Tibial nerve (tissue), 4 donors: ENCODE measurements around the gene HOXC10. TPM values are rescaled to one million over a fixed set of nuclear protein-coding genes. Genes with fewer than 3 reads are reported as not detected.

Experiments
- DNase-seq, 2 donors: peaks; one replicate each; pipeline ENCODE4 v3.0.0-alpha.2; 2019; ENCODE audit warnings: low spot score in 2 of 2
- H3K27ac ChIP-seq, 4 donors: fragments of 200-600 bp; sonication (generic) in 3 of 4; one replicate each; pipeline ENCODE4 v1.5.1; 2017 to 2019; ENCODE audit warnings: mild to moderate bottlenecking in 1 of 4
- H3K27me3 ChIP-seq, 2 donors: fragments of 200-600 bp; sonication (generic) in 1 of 2; one replicate each; pipeline versions ENCODE4 v1.5.1 to v1.6.0; 2017 to 2019
- H3K36me3 ChIP-seq, 3 donors: fragments of 200-600 bp; sonication (generic); one replicate each; pipeline ENCODE4 v1.5.1; 2018 to 2019
- H3K4me1 ChIP-seq, 4 donors: fragments of 200-600 bp; sonication (generic) in 3 of 4; one replicate each; pipeline ENCODE4 v1.5.1; 2017 to 2019
- H3K4me3 ChIP-seq, 4 donors: fragments of 200-600 bp; sonication (generic) in 3 of 4; one replicate each; pipeline ENCODE4 v1.5.1; 2017 to 2019; ENCODE audit warnings: mild to moderate bottlenecking in 1 of 4, moderate library complexity in 1 of 4
- H3K9me3 ChIP-seq, 4 donors: fragments of 200-600 bp; sonication (generic) in 3 of 4; one replicate each; pipeline ENCODE4 v1.5.1; 2017 to 2019
- EP300 ChIP-seq, 2 donors: sonication (generic); formaldehyde crosslinking; IDR thresholded peaks; one replicate each; pipeline ENCODE4 v1.6.1; 2017; ENCODE audit warnings: antibody characterized with exemption in 2 of 2, mild to moderate bottlenecking in 1 of 2
- POLR2A ChIP-seq, 2 donors: fragments of 450-650 bp; IDR thresholded peaks; one replicate each; pipeline ENCODE4 v1.6.1; 2017; ENCODE audit warnings: antibody characterized with exemption in 2 of 2, mild to moderate bottlenecking in 2 of 2, moderate library complexity in 2 of 2
- WGBS, 2 donors: methylation state at CpG; one replicate each; pipeline ENCODE4 v1.1.5; 2018; 5-methylcytosine and 5-hydroxymethylcytosine counted together
- total RNA-seq, 4 donors: library from RNA; depleted of rRNA; stranded (reverse); fragments of >200 nt; gene quantifications; one replicate each; pipeline ENCODE4 v1.1.0, GENCODE V29; 2016
- TF ChIP-seq, protein P1 (sequence below), 5 experiments: fragments of 200-600 bp in 3 of 5; fragments of 450-650 bp in 2 of 5; sonication (generic) in 3 of 5; IDR thresholded peaks; one replicate each; pipeline ENCODE4 v1.5.1; 2016 to 2019; ENCODE audit warnings: antibody characterized with exemption in 5 of 5, mild to moderate bottlenecking in 3 of 5, moderate library complexity in 2 of 5

Gene HOXC10
- total RNA-seq, 4 donors from 2014 or later, result 1.7 to 6.1 (median 2.5) TPM

DNA sequence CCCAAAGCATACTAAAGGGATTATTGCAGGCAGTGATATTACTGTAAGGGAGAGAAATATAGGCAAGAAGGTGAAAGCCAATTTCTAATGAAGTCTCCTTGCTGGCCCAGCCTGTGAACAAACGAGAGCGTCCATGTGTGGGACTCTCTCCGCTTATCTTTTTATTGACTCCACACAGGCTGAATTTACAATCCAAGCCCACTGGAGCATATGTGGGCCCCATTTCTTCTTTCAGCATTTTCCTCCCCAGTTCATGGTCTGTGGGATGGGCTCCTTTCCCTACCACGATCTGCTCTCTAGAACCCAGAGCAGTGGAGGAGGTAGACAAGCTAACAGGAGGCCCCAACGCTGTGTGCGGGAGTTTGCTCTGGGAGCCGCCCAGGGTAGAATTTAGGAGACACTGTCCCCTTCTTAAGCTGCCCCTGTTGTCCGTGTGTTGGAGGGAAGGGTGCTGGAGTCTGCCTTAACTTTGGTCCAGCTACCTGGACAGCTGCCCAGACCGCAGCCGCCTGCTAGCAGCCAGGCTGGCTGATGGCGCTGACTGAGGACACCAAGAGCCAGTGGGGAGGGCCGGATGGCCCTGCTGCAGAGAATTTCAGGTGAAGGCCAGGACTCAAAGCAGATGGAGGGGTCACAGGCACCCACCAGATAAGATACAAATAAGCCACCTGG, 15.2 kb upstream of the HOXC10 start:
- H3K4me3 ChIP-seq, result no peak overlapping the region
- WGBS, 2 donors, result 50 to 57% methylated on average over 12 of the region's 12 CpGs
- H3K27me3 ChIP-seq, result peaks cover 0 to 100% of the 10 kb centered on the region in 2 donors
- peaks cover 0 to 42% (median 14%) of the 10 kb centered on the region in 4 donors for H3K4me1 ChIP-seq
- no peak overlapping the region for H3K27ac ChIP-seq
- no peak for DNase-seq
- H3K36me3 ChIP-seq, result no peaks in the 10 kb centered on the region
- no peaks in the 10 kb centered on the region for H3K9me3 ChIP-seq
- TF ChIP-seq EP300 (IDR thresholded peaks at IDR 0.05) (no peak), POLR2A (IDR thresholded peaks at IDR 0.05) (no peak)
- TF ChIP-seq, protein P1, sequence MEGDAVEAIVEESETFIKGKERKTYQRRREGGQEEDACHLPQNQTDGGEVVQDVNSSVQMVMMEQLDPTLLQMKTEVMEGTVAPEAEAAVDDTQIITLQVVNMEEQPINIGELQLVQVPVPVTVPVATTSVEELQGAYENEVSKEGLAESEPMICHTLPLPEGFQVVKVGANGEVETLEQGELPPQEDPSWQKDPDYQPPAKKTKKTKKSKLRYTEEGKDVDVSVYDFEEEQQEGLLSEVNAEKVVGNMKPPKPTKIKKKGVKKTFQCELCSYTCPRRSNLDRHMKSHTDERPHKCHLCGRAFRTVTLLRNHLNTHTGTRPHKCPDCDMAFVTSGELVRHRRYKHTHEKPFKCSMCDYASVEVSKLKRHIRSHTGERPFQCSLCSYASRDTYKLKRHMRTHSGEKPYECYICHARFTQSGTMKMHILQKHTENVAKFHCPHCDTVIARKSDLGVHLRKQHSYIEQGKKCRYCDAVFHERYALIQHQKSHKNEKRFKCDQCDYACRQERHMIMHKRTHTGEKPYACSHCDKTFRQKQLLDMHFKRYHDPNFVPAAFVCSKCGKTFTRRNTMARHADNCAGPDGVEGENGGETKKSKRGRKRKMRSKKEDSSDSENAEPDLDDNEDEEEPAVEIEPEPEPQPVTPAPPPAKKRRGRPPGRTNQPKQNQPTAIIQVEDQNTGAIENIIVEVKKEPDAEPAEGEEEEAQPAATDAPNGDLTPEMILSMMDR (IDR thresholded peaks at IDR 0.05), result no peak

DNA sequence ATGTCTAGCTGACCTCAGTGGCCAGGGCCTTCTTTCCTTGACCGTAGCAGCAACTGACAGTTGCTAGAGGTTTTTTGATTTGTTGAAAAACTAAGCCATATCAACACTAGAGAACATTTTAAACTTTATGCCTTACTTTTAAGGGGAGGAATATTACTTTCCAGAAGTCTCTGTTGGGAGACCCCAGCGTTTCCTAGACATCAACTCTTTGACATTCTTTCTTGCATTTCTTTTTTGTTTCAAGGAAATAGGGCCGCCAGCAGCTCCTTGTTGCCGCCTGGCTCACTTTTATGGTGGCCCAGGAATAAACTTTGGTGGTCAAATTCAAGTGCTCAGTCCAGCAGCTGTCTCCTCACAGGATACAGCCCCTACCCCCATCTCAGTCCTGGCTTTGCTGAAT, 14.5 kb upstream of the HOXC10 start:
- 69 to 75% methylated on average over 4 of the region's 4 CpGs for WGBS, 2 donors
- Histone ChIP-seq H3K27ac (no peak overlapping the region), H3K4me3 (no peak overlapping the region), H3K9me3 (no peaks in the 10 kb centered on the region), H3K27me3 (peaks cover 0 to 100% of the 10 kb centered on the region in 2 donors), H3K4me1 (peaks cover 0 to 46% (median 20%) of the 10 kb centered on the region in 4 donors), H3K36me3 (no peaks in the 10 kb centered on the region)
- no peak for DNase-seq
- TF ChIP-seq POLR2A (IDR thresholded peaks at IDR 0.05) (no peak), EP300 (IDR thresholded peaks at IDR 0.05) (no peak)
- TF ChIP-seq, protein P1 (IDR thresholded peaks at IDR 0.05), result no peak

GRCh38 chr12:53971129-53971528, 13.8 kb upstream of the HOXC10 start:
- Histone ChIP-seq H3K27me3 (peaks cover 0 to 100% of the 10 kb centered on the region in 2 donors), H3K4me3 (no peak overlapping the region), H3K27ac (no peak overlapping the region), H3K9me3 (no peaks in the 10 kb centered on the region), H3K4me1 (peaks cover 0 to 43% (median 21%) of the 10 kb centered on the region in 4 donors), H3K36me3 (no peaks in the 10 kb centered on the region)
- TF ChIP-seq, protein P1 (IDR thresholded peaks at IDR 0.05), result no peak
- TF ChIP-seq EP300 (IDR thresholded peaks at IDR 0.05), result no peak
- no peak for TF ChIP-seq POLR2A (IDR thresholded peaks at IDR 0.05)
- DNase-seq, result no peak
- 86 to 92% methylated on average over 3 of the region's 3 CpGs for WGBS, 2 donors

GRCh38 chr12:53971686-53972085, 13.3 kb upstream of the HOXC10 start:
- TF ChIP-seq EP300 (IDR thresholded peaks at IDR 0.05) (no peak), POLR2A (IDR thresholded peaks at IDR 0.05) (no peak)
- TF ChIP-seq, protein P1 (IDR thresholded peaks at IDR 0.05), result no peak
- Histone ChIP-seq H3K36me3 (no peaks in the 10 kb centered on the region), H3K27ac (no peak overlapping the region), H3K4me1 (peaks cover 0 to 37% (median 21%) of the 10 kb centered on the region in 4 donors), H3K4me3 (no peak overlapping the region), H3K9me3 (no peaks in the 10 kb centered on the region), H3K27me3 (peaks cover 0 to 100% of the 10 kb centered on the region in 2 donors)
- WGBS, 2 donors, result 76 to 79% methylated on average over 2 of the region's 2 CpGs
- no peak for DNase-seq

GRCh38 chr12:53972152-53972702, 12.7 kb upstream of the HOXC10 start:
- Histone ChIP-seq H3K4me1 (peaks cover 0 to 35% (median 21%) of the 10 kb centered on the region in 4 donors), H3K4me3 (no peak overlapping the region), H3K27me3 (peaks cover 0 to 99% of the 10 kb centered on the region in 2 donors), H3K9me3 (no peaks in the 10 kb centered on the region), H3K36me3 (no peaks in the 10 kb centered on the region), H3K27ac (no peak overlapping the region)
- no peak for DNase-seq
- TF ChIP-seq, protein P1 (IDR thresholded peaks at IDR 0.05), result no peak
- TF ChIP-seq EP300 (IDR thresholded peaks at IDR 0.05) (no peak), POLR2A (IDR thresholded peaks at IDR 0.05) (no peak)
- WGBS, 2 donors, result 60% methylated on average over 9 of the region's 9 CpGs
